Measurements from ENCODE around the gene TACC3. TPM values are rescaled to one million over a fixed set of nuclear protein-coding genes. Genes with fewer than 3 reads are reported as not detected.
A peak's percentile ranks its signal among the peaks of the same experiment; 100 is the strongest.

TACC3 gene
- polyA plus RNA-seq, 3 donors from 2014 or later, result 5.0 to 11.9 (median 7.3) TPM

GRCh38 chr4:1736812-1737211, 15.5 kb downstream of the TACC3 start:
- Mint-ChIP-seq H3K9me3 (peaks cover 0 to 9% (median 0%) of the 10 kb centered on the region in 6 donors), H3K4me1 (no peaks in the 10 kb centered on the region), H3K36me3 (peaks cover 7 to 24% (median 11%) of the 10 kb centered on the region in 3 donors), H3K4me3 (no peak overlapping the region), H3K27me3 (ENCODE audit: low read depth in 3 of 3) (no peaks in the 10 kb centered on the region), H3K27ac (no peak overlapping the region)
- DNase-seq, result no peak

- peaks cover 7 to 24% (median 11%) of the 10 kb centered on the region in 3 donors for H3K36me3 Mint-ChIP-seq
- no peaks in the 10 kb centered on the region for H3K4me1 Mint-ChIP-seq
- H3K4me3 Mint-ChIP-seq, result no peak overlapping the region
- H3K9me3 Mint-ChIP-seq, result peaks cover 0 to 9% (median 0%) of the 10 kb centered on the region in 6 donors
- H3K27ac Mint-ChIP-seq, result no peak overlapping the region
- DNase-seq, result no peak
- H3K27me3 Mint-ChIP-seq (ENCODE audit: low read depth in 3 of 3), result no peaks in the 10 kb centered on the region
Observed at GRCh38 chr4:1737666-1738065, 16.3 kb downstream of the TACC3 start.

- Mint-ChIP-seq H3K4me3 (no peak overlapping the region), H3K27ac (no peak overlapping the region), H3K4me1 (no peaks in the 10 kb centered on the region), H3K27me3 (ENCODE audit: low read depth in 3 of 3) (no peaks in the 10 kb centered on the region), H3K36me3 (peaks cover 7 to 26% (median 13%) of the 10 kb centered on the region in 3 donors), H3K9me3 (peaks cover 0 to 9% (median 0%) of the 10 kb centered on the region in 6 donors)
- DNase-seq, result no peak
Observed at GRCh38 chr4:1738410-1738809, 17.1 kb downstream of the TACC3 start.

- Mint-ChIP-seq H3K4me1 (no peaks in the 10 kb centered on the region), H3K36me3 (peaks cover 7 to 28% (median 15%) of the 10 kb centered on the region in 3 donors), H3K27me3 (ENCODE audit: low read depth in 3 of 3) (peaks cover 0 to 2% (median 0%) of the 10 kb centered on the region in 3 donors), H3K27ac (no peak overlapping the region), H3K4me3 (no peak overlapping the region), H3K9me3 (peaks cover 0 to 9% (median 0%) of the 10 kb centered on the region in 6 donors)
- DNase-seq, result no peak
Observed at GRCh38 chr4:1739358-1739757, 18.0 kb downstream of the TACC3 start.

- peaks cover 0 to 2% (median 0%) of the 10 kb centered on the region in 3 donors for H3K27me3 Mint-ChIP-seq (ENCODE audit: low read depth in 3 of 3)
- H3K36me3 Mint-ChIP-seq, result peaks cover 7 to 28% (median 15%) of the 10 kb centered on the region in 3 donors
- peaks cover 0 to 9% (median 0%) of the 10 kb centered on the region in 6 donors for H3K9me3 Mint-ChIP-seq
- no peak overlapping the region for H3K27ac Mint-ChIP-seq
- no peak for DNase-seq
- no peaks in the 10 kb centered on the region for H3K4me1 Mint-ChIP-seq
- H3K4me3 Mint-ChIP-seq, result no peak overlapping the region
Observed at GRCh38 chr4:1740021-1740545, 18.8 kb downstream of the TACC3 start.

GRCh38 chr4:1741208-1741607, 19.9 kb downstream of the TACC3 start:
- H3K4me3 Mint-ChIP-seq, result no peak overlapping the region
- peaks cover 0 to 9% (median 0%) of the 10 kb centered on the region in 6 donors for H3K9me3 Mint-ChIP-seq
- DNase-seq, result no peak
- no peaks in the 10 kb centered on the region for H3K4me1 Mint-ChIP-seq
- peaks cover 0 to 2% (median 0%) of the 10 kb centered on the region in 3 donors for H3K27me3 Mint-ChIP-seq (ENCODE audit: low read depth in 3 of 3)
- no peak overlapping the region for H3K27ac Mint-ChIP-seq
- peaks cover 7 to 28% (median 15%) of the 10 kb centered on the region in 3 donors for H3K36me3 Mint-ChIP-seq

GRCh38 chr4:1743551-1743950, 22.2 kb downstream of the TACC3 start:
- peaks cover 5 to 15% (median 8%) of the 10 kb centered on the region in 3 donors for H3K36me3 Mint-ChIP-seq
- H3K4me3 Mint-ChIP-seq, result no peak overlapping the region

GRCh38 chr4:1743975-1744374, 22.7 kb downstream of the TACC3 start:
- H3K27me3 Mint-ChIP-seq (ENCODE audit: low read depth in 3 of 3), result peaks cover 0 to 2% (median 0%) of the 10 kb centered on the region in 3 donors
- no peaks in the 10 kb centered on the region for H3K4me1 Mint-ChIP-seq
- peaks cover under 1 to 11% (median 4%) of the 10 kb centered on the region in 3 donors for H3K36me3 Mint-ChIP-seq
- H3K9me3 Mint-ChIP-seq, result peaks cover 0 to under 1% (median 0%) of the 10 kb centered on the region in 6 donors
- DNase-seq, result no peak
- H3K27ac Mint-ChIP-seq, result no peak overlapping the region
- H3K4me3 Mint-ChIP-seq, result no peak overlapping the region

More at GRCh38 chr4:1743551-1743950, 22.2 kb downstream of the TACC3 start:
- Mint-ChIP-seq H3K9me3 (peaks cover 0 to 5% (median 0%) of the 10 kb centered on the region in 6 donors), H3K27ac (peak overlapping the region in 1 of 6 donors; percentile 57), H3K27me3 (ENCODE audit: low read depth in 3 of 3) (peaks cover 0 to 2% (median 0%) of the 10 kb centered on the region in 3 donors), H3K4me1 (no peaks in the 10 kb centered on the region)
- no peak for DNase-seq

- Mint-ChIP-seq H3K4me3 (no peak overlapping the region), H3K36me3 (peaks cover 0 to 9% (median 4%) of the 10 kb centered on the region in 3 donors), H3K4me1 (no peaks in the 10 kb centered on the region), H3K27ac (no peak overlapping the region), H3K9me3 (no peaks in the 10 kb centered on the region), H3K27me3 (ENCODE audit: low read depth in 3 of 3) (peaks cover 0 to 2% (median 0%) of the 10 kb centered on the region in 3 donors)
- no peak for DNase-seq
Observed at GRCh38 chr4:1744552-1744951, 23.2 kb downstream of the TACC3 start.

GRCh38 chr4:1745165-1745564, 23.8 kb downstream of the TACC3 start:
- DNase-seq, result no peak
- H3K27me3 Mint-ChIP-seq (ENCODE audit: low read depth in 3 of 3), result peaks cover 0 to 2% (median 0%) of the 10 kb centered on the region in 3 donors
- no peaks in the 10 kb centered on the region for H3K4me1 Mint-ChIP-seq
- H3K27ac Mint-ChIP-seq, result no peak overlapping the region
- peaks cover 0 to 9% (median 4%) of the 10 kb centered on the region in 3 donors for H3K36me3 Mint-ChIP-seq
- H3K4me3 Mint-ChIP-seq, result no peak overlapping the region
- H3K9me3 Mint-ChIP-seq, result no peaks in the 10 kb centered on the region

GRCh38 chr4:1745697-1746096, 24.4 kb downstream of the TACC3 start:
- DNase-seq, result no peak
- Mint-ChIP-seq H3K36me3 (peaks cover 0 to 7% (median 4%) of the 10 kb centered on the region in 3 donors), H3K9me3 (no peaks in the 10 kb centered on the region), H3K4me1 (no peaks in the 10 kb centered on the region), H3K4me3 (no peak overlapping the region), H3K27me3 (ENCODE audit: low read depth in 3 of 3) (peaks cover 0 to 2% (median 0%) of the 10 kb centered on the region in 3 donors), H3K27ac (no peak overlapping the region)

GRCh38 chr4:1746265-1746691, 25.0 kb downstream of the TACC3 start:
- peak; percentile 58 to 64 (median 63) for DNase-seq
- Mint-ChIP-seq H3K9me3 (no peaks in the 10 kb centered on the region), H3K4me3 (no peak overlapping the region), H3K27ac (no peak overlapping the region), H3K36me3 (peaks cover 0 to 4% (median 4%) of the 10 kb centered on the region in 3 donors), H3K27me3 (ENCODE audit: low read depth in 3 of 3) (peaks cover 0 to 2% (median 0%) of the 10 kb centered on the region in 3 donors), H3K4me1 (no peaks in the 10 kb centered on the region)

GRCh38 chr4:1746919-1747602, 25.7 kb downstream of the TACC3 start:
- Mint-ChIP-seq H3K27ac (no peak overlapping the region), H3K4me3 (no peak overlapping the region), H3K36me3 (peaks cover 0 to 4% (median 4%) of the 10 kb centered on the region in 3 donors), H3K4me1 (no peaks in the 10 kb centered on the region), H3K9me3 (no peaks in the 10 kb centered on the region), H3K27me3 (ENCODE audit: low read depth in 3 of 3) (peaks cover 0 to 2% (median 0%) of the 10 kb centered on the region in 3 donors)
- no peak for DNase-seq

GRCh38 chr4:1747603-1747967, 26.3 kb downstream of the TACC3 start:
- peaks cover 0 to 2% (median 0%) of the 10 kb centered on the region in 3 donors for H3K27me3 Mint-ChIP-seq (ENCODE audit: low read depth in 3 of 3)
- H3K9me3 Mint-ChIP-seq, result no peaks in the 10 kb centered on the region
- H3K4me3 Mint-ChIP-seq, result no peak overlapping the region
- DNase-seq, result no peak
- H3K27ac Mint-ChIP-seq, result no peak overlapping the region
- no peaks in the 10 kb centered on the region for H3K4me1 Mint-ChIP-seq
- H3K36me3 Mint-ChIP-seq, result peaks cover 0 to 4% (median 4%) of the 10 kb centered on the region in 3 donors

Measured in immature natural killer cell (primary cell).